IPS-18c (cell line): Measurements from ENCODE around the gene BOD1L1.
A peak's percentile ranks its signal among the peaks of the same experiment; 100 is the strongest.

Source experiments
- H3K4me3 ChIP-seq: 2 replicates; pipeline ENCODE4 v1.7.0; 2013; ENCODE audit warnings: low read depth, mild to moderate bottlenecking, low read length, moderate library complexity; ENCODE audit not compliant: insufficient read depth
- H3K9me3 ChIP-seq: one replicate; pipeline ENCODE4 v1.6.1; 2013; ENCODE audit warnings: mild to moderate bottlenecking, low read length, moderate library complexity; ENCODE audit not compliant: control insufficient read depth, insufficient read depth

Gene BOD1L1

GRCh38 chr4:13627606-13628311, at the start of gene BOD1L1:
TSS of gene BOD1L1 (minus strand) at chr4:13627725. CDS start at chr4:13627587, 138 bp downstream.
- no peaks in the 10 kb centered on the region for H3K9me3 ChIP-seq
- H3K4me3 ChIP-seq, result peak within 1 kb of the TSS; percentile 85

- no peaks in the 10 kb centered on the region for H3K9me3 ChIP-seq
- H3K4me3 ChIP-seq, result no peak overlapping the region
These were observed 47.4 kb upstream of the BOD1L1 start for GRCh38 chr4:13674971-13675370.

- H3K9me3 ChIP-seq, result no peaks in the 10 kb centered on the region
- no peak overlapping the region for H3K4me3 ChIP-seq
These were observed 45.6 kb upstream of the BOD1L1 start for GRCh38 chr4:13673167-13673566.

GRCh38 chr4:13670456-13671160, 43.1 kb upstream of the BOD1L1 start:
- no peak overlapping the region for H3K4me3 ChIP-seq
- H3K9me3 ChIP-seq, result no peaks in the 10 kb centered on the region

- Histone ChIP-seq H3K9me3 (no peaks in the 10 kb centered on the region), H3K4me3 (no peak overlapping the region)
These were observed 38.5 kb upstream of the BOD1L1 start for GRCh38 chr4:13665701-13666660.

GRCh38 chr4:13659341-13660070, 32.0 kb upstream of the BOD1L1 start:
- no peaks in the 10 kb centered on the region for H3K9me3 ChIP-seq
- no peak overlapping the region for H3K4me3 ChIP-seq

GRCh38 chr4:13656569-13657405, 29.3 kb upstream of the BOD1L1 start:
- Histone ChIP-seq H3K9me3 (no peaks in the 10 kb centered on the region), H3K4me3 (no peak overlapping the region; the same call in 1 of the 2 replicates)

GRCh38 chr4:13654162-13654797, 26.8 kb upstream of the BOD1L1 start:
- no peaks in the 10 kb centered on the region for H3K9me3 ChIP-seq
- H3K4me3 ChIP-seq, result peak overlapping the region; percentile 77

- no peak overlapping the region; the same call in 1 of the 2 replicates for H3K4me3 ChIP-seq
These were observed 26.2 kb upstream of the BOD1L1 start for GRCh38 chr4:13653766-13654161.

GRCh38 chr4:13647031-13647430, 19.5 kb upstream of the BOD1L1 start:
- Histone ChIP-seq H3K9me3 (no peaks in the 10 kb centered on the region), H3K4me3 (no peak overlapping the region)

More at GRCh38 chr4:13653766-13654161, 26.2 kb upstream of the BOD1L1 start:
- H3K9me3 ChIP-seq, result no peaks in the 10 kb centered on the region

- Histone ChIP-seq H3K9me3 (no peaks in the 10 kb centered on the region), H3K4me3 (no peak overlapping the region)
These were observed 17.6 kb upstream of the BOD1L1 start for GRCh38 chr4:13645075-13645474.

GRCh38 chr4:13642170-13642950, 14.8 kb upstream of the BOD1L1 start:
- H3K9me3 ChIP-seq, result no peaks in the 10 kb centered on the region
- H3K4me3 ChIP-seq, result no peak overlapping the region

- H3K9me3 ChIP-seq, result no peaks in the 10 kb centered on the region
- H3K4me3 ChIP-seq, result no peak overlapping the region; the same call in 1 of the 2 replicates
These were observed 13.6 kb upstream of the BOD1L1 start for GRCh38 chr4:13641084-13641483.

GRCh38 chr4:13640149-13640940, 12.8 kb upstream of the BOD1L1 start:
- Histone ChIP-seq H3K4me3 (no peak overlapping the region), H3K9me3 (no peaks in the 10 kb centered on the region)
